Type B pancreatic cell (in vitro differentiated cells): Measurements from ENCODE around the gene CABCOCO1. TPM values are rescaled to one million over a fixed set of nuclear protein-coding genes. Genes with fewer than 3 reads are reported as not detected.

Source experiments
- DNase-seq: peaks from one replicate; pipeline ENCODE4 v3.0.0; 2021; ENCODE audit warnings: mixed read lengths; ENCODE audit not compliant: unreplicated experiment; ENCODE audit errors: extremely low spot score
- H3K27ac Mint-ChIP-seq: 2 replicates; pipeline ENCODE4 v1.8.0; 2021; ENCODE audit warnings: mild to moderate bottlenecking, mixed read lengths
- H3K27me3 Mint-ChIP-seq: 2 replicates; pipeline ENCODE4 v1.8.0; 2021; ENCODE audit warnings: mixed read lengths
- H3K36me3 Mint-ChIP-seq: 2 replicates; pipeline ENCODE4 v1.8.0; 2021; ENCODE audit warnings: mixed read lengths
- H3K4me1 Mint-ChIP-seq: one replicate; pipeline ENCODE4 v1.8.0; 2021; ENCODE audit warnings: mixed read lengths; ENCODE audit not compliant: unreplicated experiment
- H3K4me3 Mint-ChIP-seq: 2 replicates; pipeline ENCODE4 v1.8.0; 2021; ENCODE audit warnings: mild to moderate bottlenecking, mixed read lengths
- H3K9me3 Mint-ChIP-seq: 2 replicates; pipeline ENCODE4 v1.8.0; 2021; ENCODE audit warnings: mixed read lengths
- CTCF ChIP-seq: fragments of 200-600 bp; sonication (generic); conservative IDR thresholded peaks from 2 replicates; pipeline ENCODE4 v1.5.0; 2021; ENCODE audit warnings: antibody characterized with exemption, mild to moderate bottlenecking
- total RNA-seq: library from RNA; stranded (reverse); gene quantifications from 2 replicates; pipeline ENCODE4 v1.2.1, GENCODE V29; 2021; ENCODE audit warnings: low replicate concordance

The CABCOCO1 gene
- total RNA-seq, 1 donor from 2014 or later: not detected

GRCh38 chr10:61752111-61753011 lies 89.6 kb downstream of the CABCOCO1 start:
- no peak for TF ChIP-seq CTCF
- Mint-ChIP-seq H3K27ac (peak overlapping the region; percentile 97), H3K36me3 (peaks cover 3% of the 10 kb centered on the region), H3K4me3 (peak overlapping the region; percentile 74), H3K9me3 (peaks cover 4% of the 10 kb centered on the region), H3K4me1 (peaks cover 34% of the 10 kb centered on the region), H3K27me3 (no peaks in the 10 kb centered on the region)
- no peak for DNase-seq

DNA sequence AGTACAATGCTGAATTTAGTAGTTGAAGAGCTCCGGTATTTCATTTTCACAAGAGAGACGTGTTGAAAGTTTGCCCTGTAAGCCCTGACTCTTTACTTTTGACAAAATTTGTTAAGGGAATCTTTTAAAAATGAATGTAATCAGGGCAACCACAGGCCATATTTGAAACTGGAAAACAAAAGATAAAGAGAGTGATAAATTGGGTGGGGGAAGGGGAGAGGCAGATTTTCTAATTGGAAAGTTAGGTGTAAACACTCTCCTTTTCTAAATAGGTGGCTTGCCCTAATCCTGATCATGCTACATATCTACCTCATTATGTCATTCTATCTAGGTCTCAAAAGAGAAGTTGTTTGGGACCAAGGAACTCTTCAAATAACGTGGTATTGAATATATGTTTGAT lies 90.7 kb downstream of the CABCOCO1 start:
- H3K4me1 Mint-ChIP-seq: peaks cover 39% of the 10 kb centered on the region
- peak overlapping the region; percentile 83 for H3K27ac Mint-ChIP-seq
- no peak overlapping the region for H3K4me3 Mint-ChIP-seq

GRCh38 chr10:61754587-61755550 lies 92.1 kb downstream of the CABCOCO1 start:
- H3K9me3 Mint-ChIP-seq: peaks cover 4% of the 10 kb centered on the region
- H3K27ac Mint-ChIP-seq: peak overlapping the region; percentile 52
- no peak for DNase-seq
- no peak for TF ChIP-seq CTCF
- peaks cover 39% of the 10 kb centered on the region for H3K4me1 Mint-ChIP-seq
- no peaks in the 10 kb centered on the region for H3K27me3 Mint-ChIP-seq
- H3K4me3 Mint-ChIP-seq: no peak overlapping the region
- peaks cover 3% of the 10 kb centered on the region for H3K36me3 Mint-ChIP-seq

More for the DNA sequence above, 90.7 kb downstream of the CABCOCO1 start:
- H3K36me3 Mint-ChIP-seq: peaks cover 3% of the 10 kb centered on the region
- DNase-seq: no peak
- peaks cover 4% of the 10 kb centered on the region for H3K9me3 Mint-ChIP-seq
- no peak for TF ChIP-seq CTCF
- no peaks in the 10 kb centered on the region for H3K27me3 Mint-ChIP-seq

DNA sequence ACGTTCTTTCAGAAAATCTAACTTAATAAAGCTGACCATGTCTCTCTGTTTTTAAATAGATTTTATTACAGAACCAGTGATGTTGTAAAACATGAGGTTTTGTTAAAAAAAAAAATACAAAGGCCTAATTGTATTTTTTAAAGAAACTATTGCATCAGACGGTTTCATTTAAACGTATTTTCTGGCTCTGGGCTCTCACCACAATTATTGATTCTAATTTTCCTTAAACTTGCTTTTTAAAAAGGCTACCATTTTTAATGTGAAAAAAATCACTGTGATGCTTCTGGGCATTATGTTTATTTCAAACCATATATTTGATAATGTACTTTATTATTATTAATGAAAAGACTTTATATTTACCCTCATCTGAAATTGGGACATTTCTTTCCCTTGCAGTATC lies 94.3 kb downstream of the CABCOCO1 start:
- no peak overlapping the region for H3K27ac Mint-ChIP-seq
- H3K9me3 Mint-ChIP-seq: no peaks in the 10 kb centered on the region
- no peak overlapping the region for H3K4me3 Mint-ChIP-seq
- DNase-seq: no peak
- H3K4me1 Mint-ChIP-seq: peaks cover 47% of the 10 kb centered on the region
- H3K27me3 Mint-ChIP-seq: no peaks in the 10 kb centered on the region
- TF ChIP-seq CTCF: no peak
- no peaks in the 10 kb centered on the region for H3K36me3 Mint-ChIP-seq

- Mint-ChIP-seq H3K9me3 (no peaks in the 10 kb centered on the region), H3K4me3 (no peak overlapping the region), H3K27ac (no peak overlapping the region), H3K27me3 (no peaks in the 10 kb centered on the region), H3K4me1 (peaks cover 42% of the 10 kb centered on the region), H3K36me3 (no peaks in the 10 kb centered on the region)
- no peak for DNase-seq
- no peak for TF ChIP-seq CTCF
These were observed 95.0 kb downstream of the CABCOCO1 start for GRCh38 chr10:61757525-61758397.
